ENCODE results near the gene EP400. TPM values are rescaled to one million over a fixed set of nuclear protein-coding genes. Genes with fewer than 3 reads are reported as not detected.
A peak's percentile ranks its signal among the peaks of the same experiment; 100 is the strongest.
"Not testable (repeated sequence)": the region's sequence is repeated elsewhere in the genome, so short reads cannot be mapped to it uniquely, and the experiment has no call there.

EP400 gene
- total and polyA plus RNA-seq, 12 donors = 6.6 to 20.5 (median 18.9) TPM

DNA sequence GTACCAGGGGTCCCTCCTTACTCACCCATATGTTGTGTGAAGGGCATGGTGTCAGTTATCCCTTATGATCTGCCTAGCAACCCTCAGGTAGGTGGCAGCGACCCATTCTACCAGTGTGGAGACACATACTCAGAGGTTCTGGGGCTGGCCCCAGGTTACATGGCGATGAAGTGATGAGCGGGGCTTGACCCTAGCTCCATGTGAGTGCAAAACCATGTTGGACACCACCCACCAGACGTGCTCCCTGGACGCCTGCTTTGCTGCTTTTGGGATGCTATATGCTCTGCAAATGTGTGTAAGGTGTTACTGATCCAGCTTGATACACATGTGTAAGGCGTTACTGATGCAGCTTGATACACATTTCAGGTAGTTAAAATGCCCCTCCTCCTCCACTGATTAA is 33.3 kb downstream of the EP400 start:
- DNase-seq (no peak), ATAC-seq (no peak)

GRCh38 chr12:131983554-131983953 is 33.8 kb downstream of the EP400 start:
- H3K27me3 ChIP-seq = no peaks in the 10 kb centered on the region
- no peaks in the 10 kb centered on the region for H3K9me3 ChIP-seq
- TF ChIP-seq, protein P1, sequence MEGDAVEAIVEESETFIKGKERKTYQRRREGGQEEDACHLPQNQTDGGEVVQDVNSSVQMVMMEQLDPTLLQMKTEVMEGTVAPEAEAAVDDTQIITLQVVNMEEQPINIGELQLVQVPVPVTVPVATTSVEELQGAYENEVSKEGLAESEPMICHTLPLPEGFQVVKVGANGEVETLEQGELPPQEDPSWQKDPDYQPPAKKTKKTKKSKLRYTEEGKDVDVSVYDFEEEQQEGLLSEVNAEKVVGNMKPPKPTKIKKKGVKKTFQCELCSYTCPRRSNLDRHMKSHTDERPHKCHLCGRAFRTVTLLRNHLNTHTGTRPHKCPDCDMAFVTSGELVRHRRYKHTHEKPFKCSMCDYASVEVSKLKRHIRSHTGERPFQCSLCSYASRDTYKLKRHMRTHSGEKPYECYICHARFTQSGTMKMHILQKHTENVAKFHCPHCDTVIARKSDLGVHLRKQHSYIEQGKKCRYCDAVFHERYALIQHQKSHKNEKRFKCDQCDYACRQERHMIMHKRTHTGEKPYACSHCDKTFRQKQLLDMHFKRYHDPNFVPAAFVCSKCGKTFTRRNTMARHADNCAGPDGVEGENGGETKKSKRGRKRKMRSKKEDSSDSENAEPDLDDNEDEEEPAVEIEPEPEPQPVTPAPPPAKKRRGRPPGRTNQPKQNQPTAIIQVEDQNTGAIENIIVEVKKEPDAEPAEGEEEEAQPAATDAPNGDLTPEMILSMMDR (IDR thresholded peaks at IDR 0.05) = no peak
- H3K36me3 ChIP-seq = peaks cover 0 to 94% (median 58%) of the 10 kb centered on the region in 9 donors
- DNase-seq (no peak), ATAC-seq (no peak)
- peaks cover 0 to 23% (median 0%) of the 10 kb centered on the region in 9 donors for H3K4me1 ChIP-seq
- 82 to 91% methylated on average over 6 of the region's 6 CpGs for WGBS, 2 donors
- no peak overlapping the region for H3K4me3 ChIP-seq
- intact Hi-C loops (cut with DNase I) = no loop called here
- H3K27ac ChIP-seq = no peak overlapping the region

More for the DNA sequence above, 33.3 kb downstream of the EP400 start:
- TF ChIP-seq, protein P1 (IDR thresholded peaks at IDR 0.05) = no peak
- Histone ChIP-seq H3K9me3 (no peaks in the 10 kb centered on the region), H3K4me3 (no peak overlapping the region), H3K36me3 (peaks cover 0 to 94% (median 53%) of the 10 kb centered on the region in 9 donors), H3K27ac (no peak overlapping the region), H3K4me1 (peaks cover 0 to 23% (median 0%) of the 10 kb centered on the region in 9 donors), H3K27me3 (no peaks in the 10 kb centered on the region)
- intact Hi-C loops (cut with DNase I) = no loop called here
- 96 to 97% methylated on average over 6 of the region's 6 CpGs for WGBS, 2 donors

DNA sequence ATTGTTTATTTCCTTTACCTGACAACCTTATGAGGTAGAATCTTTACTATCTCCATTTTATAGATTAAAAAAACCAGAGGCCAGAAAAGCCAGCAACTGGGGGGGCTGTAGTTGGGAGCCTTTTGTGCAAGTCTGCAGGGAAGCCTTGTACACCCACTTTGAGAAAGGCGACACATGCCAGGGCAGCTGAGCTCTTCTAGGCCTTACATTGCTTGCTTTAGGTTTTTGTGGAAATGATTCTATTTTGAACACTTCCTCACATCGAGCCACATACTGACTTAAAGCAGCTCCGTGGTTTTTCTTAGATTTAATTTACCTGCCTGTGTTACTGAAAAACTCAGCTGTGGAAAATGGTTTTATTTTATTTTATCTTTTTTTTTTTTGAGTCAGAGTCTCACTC is 34.6 kb downstream of the EP400 start:
- Histone ChIP-seq H3K4me1 (peaks cover 0 to 23% (median 0%) of the 10 kb centered on the region in 9 donors), H3K27ac (no peak overlapping the region), H3K9me3 (no peaks in the 10 kb centered on the region), H3K36me3 (peaks cover 0 to 100% (median 59%) of the 10 kb centered on the region in 9 donors), H3K27me3 (no peaks in the 10 kb centered on the region), H3K4me3 (no peak overlapping the region)
- no peak for ATAC-seq
- whole genome bisulfite sequencing, 2 donors = 93 to 94% methylated on average over 3 of the region's 3 CpGs
- no peak for DNase-seq
- intact Hi-C loops (cut with DNase I) = no loop called here
- TF ChIP-seq, protein P1 (IDR thresholded peaks at IDR 0.05) = no peak

GRCh38 chr12:131985510-131985875 is 35.8 kb downstream of the EP400 start:
- H3K9me3 ChIP-seq; H3K27me3 ChIP-seq; intact Hi-C loops (cut with DNase I); ATAC-seq; DNase-seq: not testable (repeated sequence)
- Histone ChIP-seq H3K27ac (peak overlapping the region in 1 of 10 donors; percentile 81), H3K36me3 (peaks cover 0 to 100% (median 54%) of the 10 kb centered on the region in 9 donors), H3K4me1 (peaks cover 0 to 23% (median 0%) of the 10 kb centered on the region in 9 donors), H3K4me3 (peak overlapping the region in 1 of 10 donors; percentile 43)
- WGBS, 2 donors = 91 to 98% methylated on average over 11 of the region's 11 CpGs

GRCh38 chr12:131986361-131986760 is 36.6 kb downstream of the EP400 start:
- TF ChIP-seq, protein P1 (IDR thresholded peaks at IDR 0.05) = no peak
- Histone ChIP-seq H3K27ac (no peak overlapping the region), H3K4me3 (no peak overlapping the region), H3K36me3 (peaks cover 0 to 100% (median 58%) of the 10 kb centered on the region in 9 donors), H3K27me3 (no peaks in the 10 kb centered on the region), H3K9me3 (no peaks in the 10 kb centered on the region), H3K4me1 (peaks cover 0 to 23% (median 0%) of the 10 kb centered on the region in 9 donors)
- DNase-seq = no peak
- ATAC-seq = no peak
- 96% methylated on average over 17 of the region's 17 CpGs for WGBS, 2 donors
- intact Hi-C loops (cut with DNase I) = no loop called here

Data from heart right ventricle (tissue), 16 donors.